Psoas muscle (tissue), 8 donors: Measurements from ENCODE around the gene TCAP. TPM values are rescaled to one million over a fixed set of nuclear protein-coding genes. Genes with fewer than 3 reads are reported as not detected.

Experiments used
- ATAC-seq, 4 donors: fragments of 200-7000 bp; cut with Tn5 transposase; one replicate each; pipeline ENCODE4 v1.9.1; 2020; ENCODE audit warnings: moderate library complexity in 3 of 4, mild to moderate bottlenecking in 2 of 4
- DNase-seq, 2 donors: peaks; one replicate each; pipeline ENCODE4 v3.0.0-alpha.2; 2020
- H3K27ac ChIP-seq: fragments of 200-600 bp; one replicate; pipeline ENCODE4 v1.8.0; 2022
- H3K27me3 ChIP-seq, 3 donors: fragments of 200-600 bp in 1 of 3; one replicate each; pipeline versions ENCODE4 v1.6.1 to v1.8.0; 2013 to 2022; ENCODE audit warnings: low read length in 2 of 3, mild to moderate bottlenecking in 2 of 3, moderate library complexity in 1 of 3; ENCODE audit not compliant: insufficient read depth in 3 of 3
- H3K36me3 ChIP-seq, 2 donors: fragments of 200-600 bp in 1 of 2; one replicate each; pipeline versions ENCODE4 v1.6.1 to v1.8.0; 2013 to 2022; ENCODE audit warnings: low read depth in 1 of 2, mild to moderate bottlenecking in 1 of 2, moderate library complexity in 1 of 2; ENCODE audit not compliant: insufficient read depth in 1 of 2
- H3K4me1 ChIP-seq: fragments of 200-600 bp; one replicate; pipeline ENCODE4 v1.8.0; 2022
- H3K4me3 ChIP-seq: fragments of 200-600 bp; one replicate; pipeline ENCODE4 v1.8.0; 2022; ENCODE audit warnings: mild to moderate bottlenecking
- H3K9me3 ChIP-seq: fragments of 200-600 bp; one replicate; pipeline ENCODE4 v1.8.0; 2022
- WGBS, 3 donors: extraction: QIAGEN DNeasy Blood & Tissue Kit; methylation state at CpG; one replicate each; pipeline versions ENCODE4 v1.1.6 to v1.1.7; 2013; 5-methylcytosine and 5-hydroxymethylcytosine counted together
- intact Hi-C, 2 donors: fragments of 100-400 bp; cut with DNase I; formaldehyde crosslinking; loops; one replicate each; pipeline versions ENCODE4 v1.11.0 to v1.14.2; 2022
- polyA plus RNA-seq, 3 donors: library from polyadenylated mRNA; stranded (reverse); fragments of 200-250 nt; gene quantifications; one replicate each; pipeline ENCODE4 v1.2.3, GENCODE V29; 2013
- total RNA-seq, 4 donors: library from RNA; stranded (reverse); fragmentation: NEBNext Ultra II Directional in 2 of 4; extraction: Animal tissue kit (Norgen Biotek cat#: 25700) in 2 of 4; gene quantifications; one replicate each; pipeline versions ENCODE4 v1.2.1 to v1.2.4, GENCODE V29; 2021 to 2023
- TF ChIP-seq, protein P1 (sequence below): fragments of 200-600 bp; IDR thresholded peaks from one replicate; pipeline ENCODE4 v1.8.0; 2022; ENCODE audit warnings: antibody characterized with exemption
- donor health status: healthy with polysubstance abuse.
- donor health status: DM: no; HTN: no; CAD: no; lungs with moderate emphysema.
- donor health status: Bipolar disorder and iron deficiency.
- donor health status: healthy.
- donor health status: DM: yes; HTN: yes; CAD: no.
- donor health status: DM: no; HTN: no; CAD: no.
- donor health status: DM: no; HTN: no; CAD: no.
- donor health status: DM: yes; HTN: yes; CAD: no.

The TCAP gene
- total and polyA plus RNA-seq, 7 donors, result 2,116 to 7,047 (median 3,462) TPM

GRCh38 chr17:39618246-39618913, 46.8 kb upstream of the TCAP start:
- peak overlapping the region; percentile 68 for H3K4me3 ChIP-seq
- DNase-seq, result no peak
- peaks cover 0 to 27% (median 3%) of the 10 kb centered on the region in 3 donors for H3K27me3 ChIP-seq
- H3K9me3 ChIP-seq, result no peaks in the 10 kb centered on the region
- TF ChIP-seq, protein P1, sequence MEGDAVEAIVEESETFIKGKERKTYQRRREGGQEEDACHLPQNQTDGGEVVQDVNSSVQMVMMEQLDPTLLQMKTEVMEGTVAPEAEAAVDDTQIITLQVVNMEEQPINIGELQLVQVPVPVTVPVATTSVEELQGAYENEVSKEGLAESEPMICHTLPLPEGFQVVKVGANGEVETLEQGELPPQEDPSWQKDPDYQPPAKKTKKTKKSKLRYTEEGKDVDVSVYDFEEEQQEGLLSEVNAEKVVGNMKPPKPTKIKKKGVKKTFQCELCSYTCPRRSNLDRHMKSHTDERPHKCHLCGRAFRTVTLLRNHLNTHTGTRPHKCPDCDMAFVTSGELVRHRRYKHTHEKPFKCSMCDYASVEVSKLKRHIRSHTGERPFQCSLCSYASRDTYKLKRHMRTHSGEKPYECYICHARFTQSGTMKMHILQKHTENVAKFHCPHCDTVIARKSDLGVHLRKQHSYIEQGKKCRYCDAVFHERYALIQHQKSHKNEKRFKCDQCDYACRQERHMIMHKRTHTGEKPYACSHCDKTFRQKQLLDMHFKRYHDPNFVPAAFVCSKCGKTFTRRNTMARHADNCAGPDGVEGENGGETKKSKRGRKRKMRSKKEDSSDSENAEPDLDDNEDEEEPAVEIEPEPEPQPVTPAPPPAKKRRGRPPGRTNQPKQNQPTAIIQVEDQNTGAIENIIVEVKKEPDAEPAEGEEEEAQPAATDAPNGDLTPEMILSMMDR, result no peak
- peak in 1 of 4 donors; percentile 10 for ATAC-seq
- no peaks in the 10 kb centered on the region for H3K4me1 ChIP-seq
- H3K27ac ChIP-seq, result no peak overlapping the region
- intact Hi-C loops, result no loop called here
- WGBS, 3 donors, result 2 to 3% (median 2%) methylated on average over 30 to 33 of the region's 33 CpGs
- H3K36me3 ChIP-seq, result no peaks in the 10 kb centered on the region

DNA sequence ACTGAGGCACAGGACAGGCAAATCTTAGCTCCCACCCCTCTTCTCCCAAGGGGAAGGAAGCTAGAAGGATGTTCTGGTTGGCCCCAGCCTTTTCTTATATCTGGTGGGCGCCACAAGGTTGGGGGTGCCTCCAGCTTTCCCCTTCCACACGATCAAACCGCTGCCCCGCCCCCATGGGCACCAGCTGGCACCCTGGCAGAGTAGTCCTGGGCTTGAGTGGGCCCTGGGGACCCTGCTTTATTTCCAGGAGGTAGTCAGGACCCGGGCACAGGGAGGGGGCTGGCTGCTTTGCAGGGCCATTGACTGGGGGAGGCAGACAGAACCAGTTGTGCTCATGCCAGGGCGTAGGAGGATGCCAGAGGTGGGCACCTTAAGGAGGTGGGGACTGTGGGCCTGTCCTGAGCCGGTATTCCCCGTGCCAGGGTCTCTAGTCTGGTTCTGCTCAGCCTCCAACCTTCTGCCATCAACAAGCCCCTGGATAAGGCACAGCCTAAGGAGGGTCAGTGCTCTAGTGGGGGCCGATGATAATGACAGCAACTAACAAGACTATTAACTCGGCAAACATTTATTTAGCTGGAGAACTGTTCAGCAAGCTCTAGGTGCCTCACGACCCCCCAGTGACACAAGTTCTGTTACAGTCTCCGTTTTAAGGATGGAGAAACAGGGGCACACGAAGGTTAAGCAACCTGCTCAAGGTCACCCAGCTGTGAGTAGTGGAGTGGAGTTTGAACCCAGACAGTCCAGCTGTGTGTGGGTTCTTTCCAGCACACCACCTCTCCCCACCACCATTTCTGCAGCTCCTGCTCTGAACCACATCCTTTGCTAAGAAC, 46.0 kb upstream of the TCAP start:
- Histone ChIP-seq H3K9me3 (no peaks in the 10 kb centered on the region), H3K27me3 (peaks cover 0 to 24% (median 3%) of the 10 kb centered on the region in 3 donors), H3K36me3 (no peaks in the 10 kb centered on the region), H3K27ac (no peak overlapping the region), H3K4me3 (peak overlapping the region; percentile 68), H3K4me1 (no peaks in the 10 kb centered on the region)
- intact Hi-C loops, result no loop called here
- TF ChIP-seq, protein P1, result no peak
- 41 to 56% (median 44%) methylated on average over 12 to 13 of the region's 13 CpGs for WGBS, 3 donors
- ATAC-seq (no peak), DNase-seq (no peak)

DNA sequence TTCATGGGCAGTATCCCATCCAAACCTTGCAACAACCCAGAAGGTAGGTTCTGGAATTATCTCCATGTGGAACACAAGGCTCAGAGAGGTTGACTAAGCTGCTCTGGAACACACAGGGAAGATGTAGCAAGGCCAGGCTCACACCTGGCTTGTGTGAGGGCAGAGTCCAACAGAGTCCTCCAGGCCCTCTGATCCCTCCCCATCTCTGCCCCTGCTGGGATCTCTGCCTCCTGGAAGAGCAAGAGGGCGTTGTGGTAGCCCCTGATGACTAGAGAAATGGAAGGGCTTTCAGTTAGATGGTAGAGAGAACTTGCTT, 45.4 kb upstream of the TCAP start:
- intact Hi-C loops, result loop anchor here (5.0 to 10.0 kb wide), 5 partner anchors 53 to 245 kb away; partner anchors contain the start of genes IKZF3 (in 1 of the 2), MIEN1 (in 1 of the 2) and ZPBP2 (in 1 of the 2)
- Histone ChIP-seq H3K36me3 (no peaks in the 10 kb centered on the region), H3K4me1 (no peaks in the 10 kb centered on the region), H3K4me3 (no peak overlapping the region), H3K27me3 (peaks cover 0 to 22% (median 3%) of the 10 kb centered on the region in 3 donors), H3K9me3 (no peaks in the 10 kb centered on the region), H3K27ac (no peak overlapping the region)
- no peak for DNase-seq
- TF ChIP-seq, protein P1, result no peak
- ATAC-seq, result no peak
- WGBS, 3 donors, result 56 to 85% (median 65%) methylated on average over 1 of the region's 1 CpG

DNA sequence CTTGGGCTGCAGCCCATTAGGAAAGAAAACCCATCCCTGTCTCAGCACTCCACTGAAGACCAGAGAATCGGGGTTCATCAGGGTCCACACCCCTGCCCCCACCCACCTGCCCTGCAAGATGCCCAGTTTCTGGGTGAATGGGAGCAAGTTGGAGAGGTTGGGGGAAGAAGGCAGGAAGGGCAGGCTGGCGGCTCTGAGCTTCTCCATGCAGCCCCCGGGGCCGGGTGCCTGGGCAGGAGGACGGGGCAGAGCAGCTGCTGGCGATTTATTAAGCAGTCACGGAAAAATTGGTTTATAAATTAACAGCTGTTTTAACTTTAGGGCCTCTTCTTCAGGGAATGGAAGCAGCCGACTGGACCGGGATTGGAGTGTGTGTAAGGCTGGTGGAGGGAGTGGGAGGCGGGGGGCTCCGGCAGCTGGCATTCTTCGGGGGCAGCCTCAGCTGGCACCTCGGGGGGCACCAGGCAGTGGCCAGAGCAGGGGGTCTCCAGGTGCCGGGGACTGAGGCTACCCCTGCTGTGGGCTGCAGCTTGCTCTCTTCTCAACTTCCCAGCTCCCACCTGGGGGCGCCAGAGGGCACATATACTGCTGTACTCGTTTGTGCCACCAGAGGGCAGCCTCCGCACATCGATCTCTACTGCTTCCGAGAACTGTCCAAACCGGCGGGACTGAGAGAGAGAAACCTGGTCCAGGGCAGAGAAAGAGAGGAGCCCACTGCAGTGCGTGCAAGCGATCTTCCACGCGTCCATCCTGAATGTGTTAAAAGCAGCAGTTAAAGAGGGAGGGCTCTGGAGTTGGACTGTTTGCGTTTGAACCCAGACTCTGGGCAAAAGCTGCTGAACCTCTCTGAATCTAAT, 43.4 kb upstream of the TCAP start:
- WGBS, 3 donors, result 4 to 7% (median 7%) methylated on average over 25 to 26 of the region's 26 CpGs
- peaks cover 1% of the 10 kb centered on the region for H3K4me1 ChIP-seq
- ATAC-seq (peak; percentile 83 to 93 (median 89)), DNase-seq (peak; percentile 82 to 91)
- no peak overlapping the region for H3K27ac ChIP-seq
- TF ChIP-seq, protein P1, result peak; percentile 100
- H3K36me3 ChIP-seq, result no peaks in the 10 kb centered on the region
- intact Hi-C loops, result loop anchor here (1.0 to 10.0 kb wide), 8 partner anchors 49 to 243 kb away; partner anchors contain the start of genes IKZF3 (in 1 of the 2), MIEN1 (in 1 of the 2) and ZPBP2 (in 1 of the 2)
- no peaks in the 10 kb centered on the region for H3K9me3 ChIP-seq
- H3K4me3 ChIP-seq, result no peak overlapping the region
- H3K27me3 ChIP-seq, result peaks cover 0 to 27% (median 8%) of the 10 kb centered on the region in 3 donors
